KMS-11 (cell line): Measurements from ENCODE around the gene CAMK2D.

Experiments used
- H2AFZ ChIP-seq: fragments of 200-600 bp; sonication (generic); 2 replicates; pipeline ENCODE4 v1.6.1; 2016; ENCODE audit warnings: antibody characterized with exemption, mixed run types, low read depth
- H3K27ac ChIP-seq: fragments of 200-600 bp; sonication (generic); 2 replicates; pipeline ENCODE4 v1.6.1; 2016; ENCODE audit warnings: mild to moderate bottlenecking, mixed run types
- H3K27me3 ChIP-seq: fragments of 200-600 bp; sonication (generic); 2 replicates; pipeline ENCODE4 v1.6.1; 2017; ENCODE audit warnings: mild to moderate bottlenecking, low read depth, mixed run types, moderate library complexity; ENCODE audit not compliant: insufficient read depth
- H3K36me3 ChIP-seq: fragments of 200-600 bp; sonication (generic); 2 replicates; pipeline ENCODE4 v1.6.1; 2017; ENCODE audit warnings: mild to moderate bottlenecking, mixed run types; ENCODE audit not compliant: insufficient read depth
- H3K4me1 ChIP-seq: fragments of 200-600 bp; sonication (generic); 2 replicates; pipeline ENCODE4 v1.6.1; 2016; ENCODE audit warnings: mild to moderate bottlenecking, low read depth, mixed run types; ENCODE audit not compliant: poor library complexity, severe bottlenecking
- H3K4me2 ChIP-seq: fragments of 200-600 bp; sonication (generic); 2 replicates; pipeline ENCODE4 v1.7.0; 2016; ENCODE audit warnings: mild to moderate bottlenecking, mixed run types
- H3K4me3 ChIP-seq: fragments of 200-600 bp; sonication (generic); IDR thresholded peaks from 2 replicates; pipeline ENCODE4 v1.6.1; 2017; ENCODE audit warnings: low read depth, low read length, mixed read lengths; ENCODE audit not compliant: insufficient read depth
- H3K79me2 ChIP-seq: fragments of 200-600 bp; sonication (generic); 2 replicates; pipeline ENCODE4 v1.6.1; 2016; ENCODE audit warnings: low read depth, mixed run types; ENCODE audit not compliant: insufficient read depth
- H3K9ac ChIP-seq: fragments of 200-600 bp; sonication (generic); 2 replicates; pipeline ENCODE4 v1.6.1; 2016; ENCODE audit warnings: mild to moderate bottlenecking, mixed run types
- H4K20me1 ChIP-seq: fragments of 200-600 bp; sonication (generic); 2 replicates; pipeline ENCODE4 v1.6.1; 2016; ENCODE audit warnings: mild to moderate bottlenecking, mixed run types; ENCODE audit not compliant: insufficient read depth
- CTCF ChIP-seq: fragments of 200-600 bp; sonication (generic); conservative IDR thresholded peaks from 2 replicates; pipeline ENCODE4 v1.6.1; 2017; ENCODE audit warnings: low read depth, mild to moderate bottlenecking, antibody characterized with exemption, low read length, moderate library complexity, mixed read lengths

The CAMK2D gene

GRCh38 chr4:113694008-113694407, 67.5 kb downstream of the CAMK2D start:
- Histone ChIP-seq H2AFZ (no peak overlapping the region), H3K9ac (no peak overlapping the region), H3K4me3 (no peak overlapping the region), H3K4me2 (no peak overlapping the region), H4K20me1 (no peaks in the 10 kb centered on the region), H3K36me3 (no peaks in the 10 kb centered on the region), H3K79me2 (no peaks in the 10 kb centered on the region), H3K4me1 (peaks cover 3% of the 10 kb centered on the region), H3K27me3 (no peaks in the 10 kb centered on the region), H3K27ac (no peak overlapping the region)
- TF ChIP-seq CTCF: no peak

- peaks cover 10% of the 10 kb centered on the region for H3K4me1 ChIP-seq
- no peaks in the 10 kb centered on the region for H3K27me3 ChIP-seq
- H3K9ac ChIP-seq: no peak overlapping the region
- H3K79me2 ChIP-seq: no peaks in the 10 kb centered on the region
- TF ChIP-seq CTCF: no peak
- no peaks in the 10 kb centered on the region for H4K20me1 ChIP-seq
- H2AFZ ChIP-seq: no peak overlapping the region
- no peak overlapping the region for H3K27ac ChIP-seq
- H3K4me2 ChIP-seq: no peak overlapping the region
- no peaks in the 10 kb centered on the region for H3K36me3 ChIP-seq
- H3K4me3 ChIP-seq: no peak overlapping the region
These were observed 68.6 kb downstream of the CAMK2D start for GRCh38 chr4:113692809-113693411.

GRCh38 chr4:113691676-113692075, 69.9 kb downstream of the CAMK2D start:
- Histone ChIP-seq H3K4me2 (no peak overlapping the region), H3K79me2 (no peaks in the 10 kb centered on the region), H3K4me1 (peaks cover 23% of the 10 kb centered on the region)

GRCh38 chr4:113689394-113689793, 72.1 kb downstream of the CAMK2D start:
- no peak overlapping the region for H3K27ac ChIP-seq
- no peaks in the 10 kb centered on the region for H3K36me3 ChIP-seq
- H3K4me3 ChIP-seq: no peak overlapping the region
- TF ChIP-seq CTCF: no peak
- H3K4me2 ChIP-seq: no peak overlapping the region
- no peak overlapping the region for H2AFZ ChIP-seq
- peaks cover 46% of the 10 kb centered on the region for H3K4me1 ChIP-seq
- H3K9ac ChIP-seq: no peak overlapping the region
- H3K27me3 ChIP-seq: no peaks in the 10 kb centered on the region
- no peaks in the 10 kb centered on the region for H3K79me2 ChIP-seq
- H4K20me1 ChIP-seq: no peaks in the 10 kb centered on the region

More at GRCh38 chr4:113691676-113692075, 69.9 kb downstream of the CAMK2D start:
- Histone ChIP-seq H3K36me3 (no peaks in the 10 kb centered on the region), H3K27ac (no peak overlapping the region), H3K4me3 (no peak overlapping the region), H3K9ac (no peak overlapping the region), H2AFZ (no peak overlapping the region), H4K20me1 (no peaks in the 10 kb centered on the region), H3K27me3 (no peaks in the 10 kb centered on the region)
- no peak for TF ChIP-seq CTCF
